HepG2 (cell line): ENCODE results near the gene MICOS13. TPM values are rescaled to one million over a fixed set of nuclear protein-coding genes. Genes with fewer than 3 reads are reported as not detected.

Experiments
- ATAC-seq: fragments of 200-7000 bp; cut with Tn5 transposase; 3 replicates; pipeline ENCODE4 v1.9.1; 2020; ENCODE audit warnings: mild to moderate bottlenecking, moderate library complexity
- BruUV-seq: library from RNA; stranded (reverse); fragments of 400-500 nt; replicated peaks from 2 replicates; lab custom pipeline; 2021; lab: Mats Ljungman, UMichigan
- CTCF ChIA-PET: fragments of 300-600 bp; formaldehyde crosslinking; extraction: SDS; loops from one replicate; lab custom pipeline; 2021; ENCODE audit warnings: low total read pairs, inconsistent platforms, low intra/inter-chr PET ratio; lab: Yijun Ruan, JAX
- POLR2A ChIA-PET: fragments of 350-600 bp; sonication (Branson Sonifier 250); formaldehyde crosslinking; loops from one replicate; lab custom pipeline; 2020; ENCODE audit warnings: antibody characterized with exemption, inconsistent platforms; lab: Yijun Ruan, JAX
- DNase-seq: peaks from one replicate; pipeline ENCODE4 v3.0.0-alpha.2; 2015; ENCODE audit warnings: low spot score
- FAIRE-seq: peaks from 3 replicates; lab custom pipeline; 2011; peaks lifted over from hg19 to GRCh38; lab: Jason Lieb, UNC
- H2AFZ ChIP-seq: one replicate; pipeline ENCODE4 v1.6.1; 2011; ENCODE audit warnings: low read length, inconsistent platforms
- H3K27ac ChIP-seq: fragments of 300-600 bp; 3 replicates; pipeline ENCODE4 v1.8.0; 2011; ENCODE audit warnings: mixed run types, mild to moderate bottlenecking, mixed read lengths, low read length, inconsistent platforms; ENCODE audit not compliant: insufficient read depth; ENCODE audit errors: extremely low read length
- H3K27me3 ChIP-seq, 2 experiments: fragments of 200-600 bp in 1 of 2; 2 replicates in 1 of 2; 3 replicates in 1 of 2; pipeline versions ENCODE4 v1.6.0 to v1.8.0; 2011; ENCODE audit warnings: low read length in 2 of 2, mild to moderate bottlenecking in 2 of 2, moderate library complexity in 2 of 2, inconsistent platforms in 1 of 2; ENCODE audit not compliant: insufficient read depth in 2 of 2, control insufficient read depth in 1 of 2
- H3K36me3 ChIP-seq, 2 experiments: fragments of 200-600 bp in 1 of 2; replicated peaks in 1 of 2; 2 replicates in 1 of 2; 3 replicates in 1 of 2; pipeline versions ENCODE4 v1.5.1 to v1.8.0; 2011; ENCODE audit warnings: low read length in 2 of 2, inconsistent platforms in 1 of 2; ENCODE audit not compliant: insufficient read depth in 2 of 2, control insufficient read depth in 1 of 2
- H3K4me1 ChIP-seq: 2 replicates; pipeline ENCODE4 v1.5.1; 2012; ENCODE audit warnings: low read length, inconsistent platforms; ENCODE audit not compliant: insufficient read depth
- H3K4me2 ChIP-seq: 2 replicates; pipeline ENCODE4 v1.6.0; 2011; ENCODE audit warnings: low read depth, low read length, inconsistent platforms
- H3K4me3 ChIP-seq, 3 experiments: fragments of 200-600 bp in 1 of 3; sonication (generic), shearing (Covaris generic) in 1 of 3; replicated peaks in 1 of 3; 2 replicates each; pipeline ENCODE4 v1.5.1; 2011 to 2016; ENCODE audit warnings: low read length in 3 of 3, inconsistent platforms in 2 of 3, low read depth in 2 of 3, mild to moderate bottlenecking in 2 of 3, control low read depth in 1 of 3, mixed read lengths in 1 of 3; ENCODE audit not compliant: insufficient read depth in 1 of 3
- H3K79me2 ChIP-seq: one replicate; pipeline ENCODE4 v1.6.1; 2011; ENCODE audit warnings: low read length, inconsistent platforms; ENCODE audit not compliant: insufficient read depth
- H3K9ac ChIP-seq: 2 replicates; pipeline ENCODE4 v1.6.0; 2011; ENCODE audit warnings: mild to moderate bottlenecking, low read depth, low read length, inconsistent platforms; ENCODE audit not compliant: insufficient read depth
- H3K9me3 ChIP-seq: 2 replicates; pipeline ENCODE4 v1.5.1; 2012; ENCODE audit warnings: mild to moderate bottlenecking, low read length
- H4K20me1 ChIP-seq: 2 replicates; pipeline ENCODE4 v1.6.0; 2011; ENCODE audit warnings: inconsistent platforms, mild to moderate bottlenecking, low read length, moderate library complexity; ENCODE audit not compliant: insufficient read depth
- ARID5B ChIP-seq: IDR thresholded peaks from 2 replicates; pipeline ENCODE4 v1.4.0; 2020; ENCODE audit warnings: mild to moderate bottlenecking, missing genetic modification reagents
- CEBPG ChIP-seq: IDR thresholded peaks from 2 replicates; pipeline ENCODE4 v1.6.1; 2016
- FOXP4 ChIP-seq: sonication (generic); formaldehyde crosslinking; IDR thresholded peaks from 2 replicates; pipeline ENCODE4 v1.4.0; 2020; ENCODE audit warnings: missing genetic modification reagents
- MED8 ChIP-seq: sonication (generic); formaldehyde crosslinking; IDR thresholded peaks from 2 replicates; pipeline ENCODE4 v1.8.1; 2023; ENCODE audit warnings: mild to moderate bottlenecking, missing genetic modification reagents; ENCODE audit not compliant: insufficient replicate concordance
- PAXIP1 ChIP-seq: sonication (generic); formaldehyde crosslinking; conservative IDR thresholded peaks from 2 replicates; pipeline ENCODE4 v1.4.0; 2020; ENCODE audit warnings: mild to moderate bottlenecking, missing genetic modification reagents, moderate library complexity
- RORA ChIP-seq: sonication (generic); formaldehyde crosslinking; IDR thresholded peaks from 2 replicates; pipeline ENCODE4 v1.5.0; 2020; ENCODE audit warnings: mild to moderate bottlenecking, missing genetic modification reagents, moderate library complexity
- SAP130 ChIP-seq: IDR thresholded peaks from 2 replicates; pipeline ENCODE4 v1.6.1; 2016; ENCODE audit warnings: low read depth
- TGIF2 ChIP-seq: IDR thresholded peaks from 2 replicates; pipeline ENCODE4 v1.6.1; 2016; ENCODE audit warnings: control low read depth, missing compliant biosample characterization
- ZNF839 ChIP-seq: sonication (generic); formaldehyde crosslinking; IDR thresholded peaks from 2 replicates; pipeline ENCODE4 v1.4.0; 2020; ENCODE audit warnings: missing genetic modification reagents, mild to moderate bottlenecking, borderline replicate concordance
- WGBS: methylation state at CpG from one replicate; pipeline ENCODE4 v1.1.6; 2017; ENCODE audit warnings: low lambda C conversion rate; 5-methylcytosine and 5-hydroxymethylcytosine counted together
- in situ Hi-C: cut with HindIII; loops from 2 replicates; pipeline ENCODE4 v1.10.0; 2017; ENCODE audit warnings: low pct_unique_long_range_greater_than_20kb; ENCODE audit not compliant: extremely low pct_ligation_motif_present
- intact Hi-C: fragments of 100-400 bp; cut with micrococcal nuclease; formaldehyde crosslinking; loops from one replicate; pipeline ENCODE4 v1.10.0; 2022; ENCODE audit not compliant: unreplicated experiment
- polyA plus RNA-seq, 8 experiments: library from polyadenylated mRNA; depleted of rRNA in 3 of 8; stranded (reverse) in 7 of 8; unstranded in 1 of 8; fragments of >200 nt; fragmentation: Illumina TruSeq in 4 of 8; extraction: Trizol in 4 of 8; gene quantifications; 2 replicates each; pipeline versions ENCODE4 v1.2.1 to v1.2.3, GENCODE V29; 2011 to 2016; ENCODE audit warnings: low read depth in 4 of 8, missing spikeins in 1 of 8, mixed read lengths in 1 of 8; ENCODE audit not compliant: insufficient read depth in 1 of 8
- total RNA-seq, 5 experiments: library from RNA; depleted of rRNA; stranded (reverse); fragments of >200 nt; fragmentation: Illumina TruSeq; extraction: Trizol; gene quantifications; 2 replicates each; pipeline ENCODE4 v1.2.3, GENCODE V29; 2016; ENCODE audit warnings: low read depth in 1 of 5
- TF ChIP-seq, protein P1 (sequence below): sonication (generic); formaldehyde crosslinking; IDR thresholded peaks from 2 replicates; pipeline ENCODE4 v1.4.0; 2020; ENCODE audit warnings: missing genetic modification reagents, mild to moderate bottlenecking, borderline replicate concordance
- TF ChIP-seq, protein P2 (sequence below): sonication (generic); formaldehyde crosslinking; IDR thresholded peaks from 2 replicates; pipeline ENCODE4 v1.4.0; 2020; ENCODE audit warnings: mild to moderate bottlenecking, missing genetic modification reagents, borderline replicate concordance

Gene MICOS13
- total and polyA plus RNA-seq, 2 of the 13 experiments (the other 11 are each of a cell fraction or from before 2014, with no cell fraction given) = 28.8 to 35.4 TPM

GRCh38 chr19:5642204-5642603, 38.1 kb downstream of the MICOS13 start:
- no TSS peak for BruUV-seq
- H4K20me1 ChIP-seq = peaks cover 55% of the 10 kb centered on the region
- FAIRE-seq (no peak), DNase-seq (no peak), ATAC-seq (peak; percentile 72)
- no peaks in the 10 kb centered on the region for H3K27me3 ChIP-seq
- H3K36me3 ChIP-seq = peaks cover 39 to 81% of the 10 kb centered on the region in 2 experiments
- in situ Hi-C loops = no loop called here
- H3K9me3 ChIP-seq = no peaks in the 10 kb centered on the region
- H3K9ac ChIP-seq = no peak overlapping the region
- H3K4me1 ChIP-seq = peaks cover 23% of the 10 kb centered on the region
- WGBS = 61% methylated on average over 2 of the region's 2 CpGs
- no peak overlapping the region for H2AFZ ChIP-seq
- peaks cover 76% of the 10 kb centered on the region for H3K79me2 ChIP-seq
- ChIA-PET POLR2A (interaction anchor here (0.7 to 2.5 kb wide), 3 partner anchors 13 to 186 kb away, joined by 3 to 13 read pairs (median 7); partner anchors contain the start of genes SAFB and SAFB2), CTCF (no interaction called here)
- no peak overlapping the region for H3K4me3 ChIP-seq
- intact Hi-C loops = no loop called here
- peak overlapping the region; percentile 27 for H3K27ac ChIP-seq
- no peak overlapping the region; the same call in 1 of the 2 replicates for H3K4me2 ChIP-seq
- peak; percentile 52; the same call in 1 of the 2 replicates for TF ChIP-seq ARID5B (CRISPR knock-in tag)
- TF ChIP-seq SAP130 (CRISPR knock-in tag) = peak; percentile 45
- TF ChIP-seq TGIF2 = 0 out of 2 replicates have a peak, but pooled peaks have one; percentile 12
- peak; percentile 89 for TF ChIP-seq CEBPG (CRISPR knock-in tag)
- TF ChIP-seq RORA = no peak
- TF ChIP-seq PAXIP1 = peak; percentile 58
- TF ChIP-seq, protein P1, sequence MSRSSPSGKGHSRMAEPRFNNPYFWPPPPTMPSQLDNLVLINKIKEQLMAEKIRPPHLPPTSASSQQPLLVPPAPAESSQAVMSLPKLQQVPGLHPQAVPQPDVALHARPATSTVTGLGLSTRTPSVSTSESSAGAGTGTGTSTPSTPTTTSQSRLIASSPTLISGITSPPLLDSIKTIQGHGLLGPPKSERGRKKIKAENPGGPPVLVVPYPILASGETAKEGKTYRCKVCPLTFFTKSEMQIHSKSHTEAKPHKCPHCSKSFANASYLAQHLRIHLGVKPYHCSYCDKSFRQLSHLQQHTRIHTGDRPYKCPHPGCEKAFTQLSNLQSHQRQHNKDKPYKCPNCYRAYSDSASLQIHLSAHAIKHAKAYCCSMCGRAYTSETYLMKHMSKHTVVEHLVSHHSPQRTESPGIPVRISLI = peak; percentile 75; the same call in 1 of the 2 replicates
- peak; percentile 49 for TF ChIP-seq FOXP4 (CRISPR knock-in tag)
- TF ChIP-seq, protein P2, sequence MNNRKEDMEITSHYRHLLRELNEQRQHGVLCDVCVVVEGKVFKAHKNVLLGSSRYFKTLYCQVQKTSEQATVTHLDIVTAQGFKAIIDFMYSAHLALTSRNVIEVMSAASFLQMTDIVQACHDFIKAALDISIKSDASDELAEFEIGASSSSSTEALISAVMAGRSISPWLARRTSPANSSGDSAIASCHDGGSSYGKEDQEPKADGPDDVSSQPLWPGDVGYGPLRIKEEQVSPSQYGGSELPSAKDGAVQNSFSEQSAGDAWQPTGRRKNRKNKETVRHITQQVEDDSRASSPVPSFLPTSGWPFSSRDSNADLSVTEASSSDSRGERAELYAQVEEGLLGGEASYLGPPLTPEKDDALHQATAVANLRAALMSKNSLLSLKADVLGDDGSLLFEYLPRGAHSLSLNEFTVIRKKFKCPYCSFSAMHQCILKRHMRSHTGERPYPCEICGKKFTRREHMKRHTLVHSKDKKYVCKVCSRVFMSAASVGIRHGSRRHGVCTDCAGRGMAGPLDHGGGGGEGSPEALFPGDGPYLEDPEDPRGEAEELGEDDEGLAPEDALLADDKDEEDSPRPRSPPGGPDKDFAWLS (CRISPR knock-in tag) = no peak
- TF ChIP-seq MED8 (CRISPR knock-in tag) = no peak
- no peak for TF ChIP-seq ZNF839 (CRISPR knock-in tag)
